ENCODE results near the gene KDM4B.
A peak's percentile ranks its signal among the peaks of the same experiment; 100 is the strongest.

Gene KDM4B

GRCh38 chr19:5166262-5166661, 197.3 kb downstream of the KDM4B start:
- Histone ChIP-seq H3K27me3 (no peaks in the 10 kb centered on the region), H4K20me1 (no peaks in the 10 kb centered on the region), H3K4me3 (no peak overlapping the region), H3K9ac (no peak overlapping the region), H3K36me3 (no peaks in the 10 kb centered on the region), H3K9me3 (replicated peaks in 1 of 11) (no peaks in the 10 kb centered on the region), H3K4me1 (peaks cover 0 to 13% (median 0%) of the 10 kb centered on the region in 10 experiments; a peak in 3 of 20 replicates), H3K27ac (no peak overlapping the region), H3K4me2 (no peak overlapping the region)
- TF ChIP-seq Cebpa-rat (IDR thresholded peaks at IDR 0.05), result no peak

- Histone ChIP-seq H3K4me1 (peaks cover 0 to 40% (median 16%) of the 10 kb centered on the region in 10 experiments; a peak in 13 of 20 replicates), H3K27ac (no peak overlapping the region), H3K9me3 (replicated peaks in 1 of 11) (no peaks in the 10 kb centered on the region), H3K36me3 (no peaks in the 10 kb centered on the region), H4K20me1 (no peaks in the 10 kb centered on the region), H3K9ac (no peak overlapping the region), H3K27me3 (no peaks in the 10 kb centered on the region), H3K4me2 (no peak overlapping the region), H3K4me3 (no peak overlapping the region)
- no peak for TF ChIP-seq Cebpa-rat (IDR thresholded peaks at IDR 0.05)
These were observed 201.4 kb downstream of the KDM4B start for GRCh38 chr19:5170329-5170745.

- no peak overlapping the region for H3K9ac ChIP-seq
- H3K36me3 ChIP-seq, result no peaks in the 10 kb centered on the region
- no peak for TF ChIP-seq Cebpa-rat (IDR thresholded peaks at IDR 0.05)
- no peak overlapping the region for H3K4me3 ChIP-seq
- H3K27me3 ChIP-seq, result no peaks in the 10 kb centered on the region
- no peaks in the 10 kb centered on the region for H4K20me1 ChIP-seq
- H3K4me2 ChIP-seq, result peak overlapping the region in 1 of 11 experiments; percentile 79; a peak in 1 of 22 replicates
- H3K9me3 ChIP-seq (replicated peaks in 1 of 11), result peaks cover 0 to 8% (median 0%) of the 10 kb centered on the region in 11 experiments; a peak in 4 of 22 replicates
- H3K4me1 ChIP-seq, result peaks cover 0 to 54% (median 22%) of the 10 kb centered on the region in 10 experiments; a peak in 15 of 20 replicates
- H3K27ac ChIP-seq, result no peak overlapping the region
These were observed 202.8 kb downstream of the KDM4B start for GRCh38 chr19:5171711-5172110.

- peak overlapping the region in 6 of 11 experiments; percentile 21 to 63 (median 34); a peak in 7 of 22 replicates for H3K9ac ChIP-seq
- H3K4me1 ChIP-seq, result peaks cover 0 to 67% (median 32%) of the 10 kb centered on the region in 10 experiments; a peak in 15 of 20 replicates
- peak overlapping the region in 7 of 11 experiments; percentile 21 to 75 (median 42); a peak in 10 of 22 replicates for H3K27ac ChIP-seq
- no peak for TF ChIP-seq Cebpa-rat (IDR thresholded peaks at IDR 0.05)
- peaks cover 0 to 8% (median 0%) of the 10 kb centered on the region in 11 experiments; a peak in 4 of 22 replicates for H3K9me3 ChIP-seq (replicated peaks in 1 of 11)
- peak overlapping the region in 6 of 11 experiments; percentile 41 to 79 (median 60); a peak in 12 of 22 replicates for H3K4me2 ChIP-seq
- H4K20me1 ChIP-seq, result no peaks in the 10 kb centered on the region
- H3K27me3 ChIP-seq, result no peaks in the 10 kb centered on the region
- no peaks in the 10 kb centered on the region for H3K36me3 ChIP-seq
- H3K4me3 ChIP-seq, result no peak overlapping the region
These were observed 204.1 kb downstream of the KDM4B start for GRCh38 chr19:5172859-5173630.

GRCh38 chr19:5173993-5174392, 205.1 kb downstream of the KDM4B start:
- peak overlapping the region in 2 of 11 experiments; percentile 69 to 75; a peak in 2 of 22 replicates for H3K27ac ChIP-seq

GRCh38 chr19:5177745-5178450, 209.0 kb downstream of the KDM4B start:
- Histone ChIP-seq H3K9ac (peak overlapping the region in 8 of 11 experiments; percentile 35 to 70 (median 56); a peak in 12 of 22 replicates), H4K20me1 (no peaks in the 10 kb centered on the region), H3K4me2 (peak overlapping the region in 8 of 11 experiments; percentile 23 to 82 (median 59); a peak in 13 of 22 replicates), H3K9me3 (replicated peaks in 1 of 11) (peaks cover 0 to 8% (median 0%) of the 10 kb centered on the region in 11 experiments; a peak in 4 of 22 replicates), H3K36me3 (no peaks in the 10 kb centered on the region), H3K4me1 (peaks cover 0 to 66% (median 40%) of the 10 kb centered on the region in 10 experiments; a peak in 16 of 20 replicates), H3K27me3 (no peaks in the 10 kb centered on the region), H3K4me3 (no peak overlapping the region), H3K27ac (peak overlapping the region; percentile 45 to 89 (median 70); a peak in 18 of 22 replicates)
- TF ChIP-seq Cebpa-rat (IDR thresholded peaks at IDR 0.05), result no peak

More at GRCh38 chr19:5173993-5174392, 205.1 kb downstream of the KDM4B start:
- Histone ChIP-seq H3K9me3 (replicated peaks in 1 of 11) (peaks cover 0 to 8% (median 0%) of the 10 kb centered on the region in 11 experiments; a peak in 4 of 22 replicates), H3K36me3 (no peaks in the 10 kb centered on the region), H3K4me3 (no peak overlapping the region), H3K9ac (no peak overlapping the region; a peak in 1 of 22 replicates), H4K20me1 (no peaks in the 10 kb centered on the region), H3K4me2 (peak overlapping the region in 3 of 11 experiments; percentile 41 to 79 (median 61); a peak in 5 of 22 replicates), H3K4me1 (peaks cover 0 to 77% (median 39%) of the 10 kb centered on the region in 10 experiments; a peak in 15 of 20 replicates), H3K27me3 (no peaks in the 10 kb centered on the region)
- no peak for TF ChIP-seq Cebpa-rat (IDR thresholded peaks at IDR 0.05)

GRCh38 chr19:5178841-5179240, 209.9 kb downstream of the KDM4B start:
- no peak overlapping the region for H3K4me3 ChIP-seq
- H4K20me1 ChIP-seq, result no peaks in the 10 kb centered on the region
- TF ChIP-seq Cebpa-rat (IDR thresholded peaks at IDR 0.05), result no peak
- H3K36me3 ChIP-seq, result no peaks in the 10 kb centered on the region
- H3K4me2 ChIP-seq, result peak overlapping the region in 7 of 11 experiments; percentile 7 to 82 (median 66); a peak in 10 of 22 replicates
- no peak overlapping the region for H3K9ac ChIP-seq
- H3K9me3 ChIP-seq (replicated peaks in 1 of 11), result peaks cover 0 to 8% (median 0%) of the 10 kb centered on the region in 11 experiments; a peak in 4 of 22 replicates
- peaks cover 0 to 56% (median 32%) of the 10 kb centered on the region in 10 experiments; a peak in 16 of 20 replicates for H3K4me1 ChIP-seq
- peak overlapping the region in 6 of 11 experiments; percentile 17 to 89 (median 50); a peak in 5 of 22 replicates for H3K27ac ChIP-seq
- H3K27me3 ChIP-seq, result no peaks in the 10 kb centered on the region

GRCh38 chr19:5179256-5179655, 210.3 kb downstream of the KDM4B start:
- Histone ChIP-seq H3K4me3 (no peak overlapping the region), H3K4me2 (peak overlapping the region in 7 of 11 experiments; percentile 7 to 82 (median 66); a peak in 10 of 22 replicates), H3K9ac (no peak overlapping the region), H3K9me3 (replicated peaks in 1 of 11) (peaks cover 0 to 8% (median 0%) of the 10 kb centered on the region in 11 experiments; a peak in 4 of 22 replicates), H4K20me1 (no peaks in the 10 kb centered on the region), H3K27me3 (no peaks in the 10 kb centered on the region), H3K36me3 (no peaks in the 10 kb centered on the region), H3K4me1 (peaks cover 0 to 53% (median 32%) of the 10 kb centered on the region in 10 experiments; a peak in 16 of 20 replicates), H3K27ac (peak overlapping the region in 6 of 11 experiments; percentile 6 to 89 (median 20); a peak in 5 of 22 replicates)
- TF ChIP-seq Cebpa-rat (IDR thresholded peaks at IDR 0.05), result no peak
